ENCODE data around the gene ADAM22. TPM values are rescaled to one million over a fixed set of nuclear protein-coding genes. Genes with fewer than 3 reads are reported as not detected.

Gene ADAM22
- total and polyA plus RNA-seq, 2 experiments from 2014 or later, result 2.7 to 18.7 TPM

DNA sequence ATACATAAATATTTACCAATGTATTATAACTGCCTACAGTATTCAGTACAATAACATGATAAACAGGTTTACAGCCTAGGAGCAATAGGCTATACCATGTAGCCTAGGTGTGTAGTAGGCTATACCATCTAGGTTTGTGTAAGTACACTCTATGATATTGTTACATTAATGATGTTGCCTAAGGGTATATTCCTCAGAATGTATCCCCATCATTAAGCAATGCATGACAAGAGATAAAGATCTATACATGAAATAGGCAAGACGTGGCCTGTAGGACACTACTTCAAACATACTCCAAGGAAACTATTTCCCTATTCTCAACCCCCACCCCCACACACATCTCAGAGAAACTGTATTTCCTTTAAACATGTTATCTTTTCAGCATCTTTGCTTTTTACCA is 15.3 kb upstream of the ADAM22 start:
- H4K20me1 ChIP-seq (replicated peaks; ENCODE audit: insufficient read depth), result no peaks in the 10 kb centered on the region
- Mint-ChIP-seq H3K27ac (no peak overlapping the region), H3K4me1 (peaks cover 5% of the 10 kb centered on the region; the same call in 2 of the 3 replicates), H3K27me3 (ENCODE audit: insufficient read depth, low read depth, poor library complexity) (no peaks in the 10 kb centered on the region), H3K9me3 (no peaks in the 10 kb centered on the region), H3K36me3 (ENCODE audit: low read depth) (no peaks in the 10 kb centered on the region), H3K4me3 (no peak overlapping the region)
- H3K27me3 ChIP-seq (ENCODE audit: insufficient read depth), result no peaks in the 10 kb centered on the region
- no peaks in the 10 kb centered on the region for H3F3A ChIP-seq (replicated peaks; ENCODE audit: low read depth)
- H3K4me1 ChIP-seq (ENCODE audit: insufficient read depth), result no peaks in the 10 kb centered on the region
- H3K36me3 ChIP-seq (ENCODE audit: insufficient read depth), result no peaks in the 10 kb centered on the region; the same call in 1 of the 2 replicates
- no peak for TF ChIP-seq EZH2 (IDR thresholded peaks at IDR 0.05; ENCODE audit: low read depth, unreplicated experiment)
- TF ChIP-seq, protein P1, sequence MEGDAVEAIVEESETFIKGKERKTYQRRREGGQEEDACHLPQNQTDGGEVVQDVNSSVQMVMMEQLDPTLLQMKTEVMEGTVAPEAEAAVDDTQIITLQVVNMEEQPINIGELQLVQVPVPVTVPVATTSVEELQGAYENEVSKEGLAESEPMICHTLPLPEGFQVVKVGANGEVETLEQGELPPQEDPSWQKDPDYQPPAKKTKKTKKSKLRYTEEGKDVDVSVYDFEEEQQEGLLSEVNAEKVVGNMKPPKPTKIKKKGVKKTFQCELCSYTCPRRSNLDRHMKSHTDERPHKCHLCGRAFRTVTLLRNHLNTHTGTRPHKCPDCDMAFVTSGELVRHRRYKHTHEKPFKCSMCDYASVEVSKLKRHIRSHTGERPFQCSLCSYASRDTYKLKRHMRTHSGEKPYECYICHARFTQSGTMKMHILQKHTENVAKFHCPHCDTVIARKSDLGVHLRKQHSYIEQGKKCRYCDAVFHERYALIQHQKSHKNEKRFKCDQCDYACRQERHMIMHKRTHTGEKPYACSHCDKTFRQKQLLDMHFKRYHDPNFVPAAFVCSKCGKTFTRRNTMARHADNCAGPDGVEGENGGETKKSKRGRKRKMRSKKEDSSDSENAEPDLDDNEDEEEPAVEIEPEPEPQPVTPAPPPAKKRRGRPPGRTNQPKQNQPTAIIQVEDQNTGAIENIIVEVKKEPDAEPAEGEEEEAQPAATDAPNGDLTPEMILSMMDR (conservative IDR thresholded peaks at IDR 0.05; ENCODE audit: low read depth in 2 of 2), result no peak
- H3K4me2 ChIP-seq, result no peak overlapping the region
- no peak overlapping the region for H2AFZ ChIP-seq
- ATAC-seq (no peak), DNase-seq (ENCODE audit: low spot score) (no peak)
- no peak overlapping the region for H3K4me3 ChIP-seq
- H3K79me2 ChIP-seq (replicated peaks; ENCODE audit: insufficient read depth), result no peaks in the 10 kb centered on the region
- H3K9me2 ChIP-seq (ENCODE audit: insufficient read depth), result no peaks in the 10 kb centered on the region
- no peak overlapping the region for H3K27ac ChIP-seq (ENCODE audit: low read depth)

DNA sequence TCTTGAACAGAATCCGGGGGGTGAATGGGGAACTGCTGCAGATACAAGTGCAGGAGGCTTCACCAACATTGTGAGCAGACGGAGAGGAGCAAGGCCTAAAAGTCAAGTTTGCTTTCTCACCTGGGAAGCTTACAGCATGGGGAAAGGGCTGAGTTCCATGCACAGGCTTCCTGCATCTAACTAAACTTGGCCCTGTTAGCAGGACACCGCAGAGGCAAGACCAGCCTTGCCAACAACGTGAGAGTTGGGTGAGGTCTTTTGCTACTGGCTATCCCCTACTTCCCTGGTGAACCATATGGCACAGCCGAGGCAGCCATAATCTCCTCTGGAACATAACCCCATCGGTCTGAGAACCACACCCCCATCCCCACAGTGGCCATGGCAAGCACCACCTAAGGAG is 14.2 kb upstream of the ADAM22 start:
- Mint-ChIP-seq H3K4me1 (peaks cover 5% of the 10 kb centered on the region; the same call in 2 of the 3 replicates), H3K27ac (peak overlapping the region; percentile 49; the same call in 1 of the 2 replicates), H3K27me3 (ENCODE audit: insufficient read depth, low read depth, poor library complexity) (no peaks in the 10 kb centered on the region), H3K4me3 (no peak overlapping the region), H3K9me3 (no peaks in the 10 kb centered on the region), H3K36me3 (ENCODE audit: low read depth) (no peaks in the 10 kb centered on the region)
- no peak for DNase-seq (ENCODE audit: low spot score)
- Histone ChIP-seq H3K27me3 (ENCODE audit: insufficient read depth) (no peaks in the 10 kb centered on the region), H3F3A (replicated peaks; ENCODE audit: low read depth) (no peaks in the 10 kb centered on the region), H3K9me2 (ENCODE audit: insufficient read depth) (no peaks in the 10 kb centered on the region), H3K4me2 (no peak overlapping the region), H3K4me1 (ENCODE audit: insufficient read depth) (no peaks in the 10 kb centered on the region), H3K36me3 (ENCODE audit: insufficient read depth) (no peaks in the 10 kb centered on the region; the same call in 1 of the 2 replicates), H2AFZ (no peak overlapping the region), H3K27ac (ENCODE audit: low read depth) (no peak overlapping the region), H3K4me3 (no peak overlapping the region), H4K20me1 (replicated peaks; ENCODE audit: insufficient read depth) (no peaks in the 10 kb centered on the region), H3K79me2 (replicated peaks; ENCODE audit: insufficient read depth) (no peaks in the 10 kb centered on the region)
- TF ChIP-seq, protein P2, sequence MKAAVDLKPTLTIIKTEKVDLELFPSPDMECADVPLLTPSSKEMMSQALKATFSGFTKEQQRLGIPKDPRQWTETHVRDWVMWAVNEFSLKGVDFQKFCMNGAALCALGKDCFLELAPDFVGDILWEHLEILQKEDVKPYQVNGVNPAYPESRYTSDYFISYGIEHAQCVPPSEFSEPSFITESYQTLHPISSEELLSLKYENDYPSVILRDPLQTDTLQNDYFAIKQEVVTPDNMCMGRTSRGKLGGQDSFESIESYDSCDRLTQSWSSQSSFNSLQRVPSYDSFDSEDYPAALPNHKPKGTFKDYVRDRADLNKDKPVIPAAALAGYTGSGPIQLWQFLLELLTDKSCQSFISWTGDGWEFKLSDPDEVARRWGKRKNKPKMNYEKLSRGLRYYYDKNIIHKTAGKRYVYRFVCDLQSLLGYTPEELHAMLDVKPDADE (IDR thresholded peaks at IDR 0.05), result no peak
- TF ChIP-seq, protein P1 (conservative IDR thresholded peaks at IDR 0.05; ENCODE audit: low read depth in 2 of 2), result no peak
- no peak for TF ChIP-seq JUNB (IDR thresholded peaks at IDR 0.05; ENCODE audit: unreplicated experiment)
- TF ChIP-seq, protein P3, sequence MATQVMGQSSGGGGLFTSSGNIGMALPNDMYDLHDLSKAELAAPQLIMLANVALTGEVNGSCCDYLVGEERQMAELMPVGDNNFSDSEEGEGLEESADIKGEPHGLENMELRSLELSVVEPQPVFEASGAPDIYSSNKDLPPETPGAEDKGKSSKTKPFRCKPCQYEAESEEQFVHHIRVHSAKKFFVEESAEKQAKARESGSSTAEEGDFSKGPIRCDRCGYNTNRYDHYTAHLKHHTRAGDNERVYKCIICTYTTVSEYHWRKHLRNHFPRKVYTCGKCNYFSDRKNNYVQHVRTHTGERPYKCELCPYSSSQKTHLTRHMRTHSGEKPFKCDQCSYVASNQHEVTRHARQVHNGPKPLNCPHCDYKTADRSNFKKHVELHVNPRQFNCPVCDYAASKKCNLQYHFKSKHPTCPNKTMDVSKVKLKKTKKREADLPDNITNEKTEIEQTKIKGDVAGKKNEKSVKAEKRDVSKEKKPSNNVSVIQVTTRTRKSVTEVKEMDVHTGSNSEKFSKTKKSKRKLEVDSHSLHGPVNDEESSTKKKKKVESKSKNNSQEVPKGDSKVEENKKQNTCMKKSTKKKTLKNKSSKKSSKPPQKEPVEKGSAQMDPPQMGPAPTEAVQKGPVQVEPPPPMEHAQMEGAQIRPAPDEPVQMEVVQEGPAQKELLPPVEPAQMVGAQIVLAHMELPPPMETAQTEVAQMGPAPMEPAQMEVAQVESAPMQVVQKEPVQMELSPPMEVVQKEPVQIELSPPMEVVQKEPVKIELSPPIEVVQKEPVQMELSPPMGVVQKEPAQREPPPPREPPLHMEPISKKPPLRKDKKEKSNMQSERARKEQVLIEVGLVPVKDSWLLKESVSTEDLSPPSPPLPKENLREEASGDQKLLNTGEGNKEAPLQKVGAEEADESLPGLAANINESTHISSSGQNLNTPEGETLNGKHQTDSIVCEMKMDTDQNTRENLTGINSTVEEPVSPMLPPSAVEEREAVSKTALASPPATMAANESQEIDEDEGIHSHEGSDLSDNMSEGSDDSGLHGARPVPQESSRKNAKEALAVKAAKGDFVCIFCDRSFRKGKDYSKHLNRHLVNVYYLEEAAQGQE (IDR thresholded peaks at IDR 0.05; ENCODE audit: unreplicated experiment), result no peak
- TF ChIP-seq CREB1 (CRISPR knock-in tag; IDR thresholded peaks at IDR 0.05; ENCODE audit: low read depth), result no peak
- no peak for TF ChIP-seq EZH2 (IDR thresholded peaks at IDR 0.05; ENCODE audit: low read depth, unreplicated experiment)
- ATAC-seq, result no peak

Measured in GM23338 (cell line).